OCI-LY1 (cell line): ENCODE data around the gene TFB2M.

Experiments used
- H2AFZ ChIP-seq: fragments of 200-600 bp; sonication (generic), shearing (Covaris generic); 2 replicates; pipeline ENCODE4 v1.6.0; 2014; ENCODE audit warnings: antibody characterized with exemption, mild to moderate bottlenecking, low read length
- H3F3A ChIP-seq: fragments of 200-600 bp; sonication (generic), shearing (Covaris generic); 2 replicates; pipeline ENCODE4 v1.6.0; 2014; ENCODE audit warnings: mild to moderate bottlenecking, antibody characterized with exemption, low read length, moderate library complexity; ENCODE audit not compliant: insufficient read depth
- H3K27ac ChIP-seq: fragments of 200-600 bp; sonication (generic); 2 replicates; pipeline ENCODE4 v1.5.1; 2014; ENCODE audit warnings: low read length, mixed run types, mild to moderate bottlenecking, low read depth; ENCODE audit not compliant: poor library complexity, severe bottlenecking
- H3K27me3 ChIP-seq: fragments of 200-600 bp; sonication (generic); 2 replicates; pipeline ENCODE4 v1.6.0; 2014; ENCODE audit warnings: antibody characterized with exemption, mild to moderate bottlenecking, low read length, moderate library complexity; ENCODE audit not compliant: insufficient read depth
- H3K36me3 ChIP-seq: fragments of 200-600 bp; sonication (generic); 2 replicates; pipeline ENCODE4 v1.6.1; 2014; ENCODE audit warnings: mild to moderate bottlenecking, antibody characterized with exemption, low read length, moderate library complexity, mixed read lengths; ENCODE audit not compliant: insufficient read depth
- H3K4me1 ChIP-seq: fragments of 200-600 bp; sonication (generic); 2 replicates; pipeline ENCODE4 v1.5.1; 2014; ENCODE audit warnings: mild to moderate bottlenecking, low read length, moderate library complexity; ENCODE audit not compliant: insufficient read depth, severe bottlenecking
- H3K4me2 ChIP-seq: fragments of 200-600 bp; sonication (generic), shearing (Covaris generic); 2 replicates; pipeline ENCODE4 v1.6.1; 2014; ENCODE audit warnings: low read length
- H3K4me3 ChIP-seq: fragments of 200-600 bp; sonication (generic); 2 replicates; pipeline ENCODE4 v1.5.1; 2014; ENCODE audit warnings: low read length, low read depth, mild to moderate bottlenecking, mixed read lengths; ENCODE audit not compliant: poor library complexity, severe bottlenecking
- H3K79me2 ChIP-seq: fragments of 200-600 bp; shearing (Covaris generic); 2 replicates; pipeline ENCODE4 v1.6.1; 2016; ENCODE audit warnings: mixed run types, low read length, mixed read lengths; ENCODE audit not compliant: insufficient read depth
- H3K9ac ChIP-seq: fragments of 200-600 bp; sonication (generic), shearing (Covaris generic); 2 replicates; pipeline ENCODE4 v1.6.1; 2014; ENCODE audit warnings: mild to moderate bottlenecking, low read length, mixed read lengths
- H3K9me2 ChIP-seq: fragments of 200-600 bp; sonication (generic), shearing (Covaris generic); 2 replicates; pipeline ENCODE4 v1.6.1; 2014; ENCODE audit warnings: low read depth, mild to moderate bottlenecking, low read length, mixed read lengths
- H3K9me3 ChIP-seq: fragments of 200-600 bp; shearing (Covaris generic); 2 replicates; pipeline ENCODE4 v1.6.1; 2014; ENCODE audit warnings: low read length, mixed read lengths
- H4K20me1 ChIP-seq: fragments of 200-600 bp; sonication (generic), shearing (Covaris generic); 2 replicates; pipeline ENCODE4 v1.6.0; 2016; ENCODE audit warnings: mild to moderate bottlenecking, low read length; ENCODE audit not compliant: insufficient read depth
- EZH2 ChIP-seq: fragments of 200-600 bp; sonication (generic), shearing (Covaris generic); IDR thresholded peaks from 2 replicates; pipeline ENCODE4 v1.8.0; 2017; ENCODE audit warnings: borderline replicate concordance, mixed run types, mild to moderate bottlenecking, antibody characterized with exemption, low read length, moderate library complexity, mixed read lengths
- TF ChIP-seq, protein P1 (sequence below): fragments of 200-600 bp; sonication (generic), shearing (Covaris generic); IDR thresholded peaks from 2 replicates; pipeline ENCODE4 v1.5.1; 2017; ENCODE audit warnings: mild to moderate bottlenecking, antibody characterized with exemption, low read length, moderate library complexity, mixed read lengths

TFB2M gene

DNA sequence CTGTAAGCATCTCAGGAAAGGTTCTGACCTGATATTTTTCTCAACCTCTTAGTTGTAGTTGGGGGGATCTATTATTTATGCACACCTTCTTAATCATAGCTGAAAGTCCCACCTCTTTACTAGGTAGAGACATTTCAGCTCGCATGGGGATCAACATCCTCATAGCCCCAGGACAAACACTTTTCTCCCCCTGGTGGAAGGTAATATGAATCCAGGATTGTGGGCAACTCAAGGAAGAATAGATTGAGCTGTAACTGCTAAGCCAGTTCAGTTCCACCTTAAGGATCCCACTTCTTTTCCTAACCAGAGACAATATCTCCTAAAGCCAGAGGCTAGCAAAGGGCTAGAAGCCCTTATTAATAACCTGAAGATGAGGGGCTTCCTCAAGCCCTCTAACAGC is 33.5 kb downstream of the TFB2M start:
- Histone ChIP-seq H3K79me2 (no peaks in the 10 kb centered on the region), H3K4me1 (peaks cover 5% of the 10 kb centered on the region), H4K20me1 (no peaks in the 10 kb centered on the region), H3K27ac (no peak overlapping the region), H3K9me2 (no peaks in the 10 kb centered on the region), H3K9ac (no peak overlapping the region), H2AFZ (no peak overlapping the region), H3F3A (no peaks in the 10 kb centered on the region), H3K36me3 (no peaks in the 10 kb centered on the region; the same call in 1 of the 2 replicates), H3K4me2 (no peak overlapping the region), H3K4me3 (no peak overlapping the region), H3K9me3 (peaks cover 9% of the 10 kb centered on the region; the same call in 1 of the 2 replicates), H3K27me3 (peaks cover 7% of the 10 kb centered on the region; the same call in 1 of the 2 replicates)
- TF ChIP-seq, protein P1, sequence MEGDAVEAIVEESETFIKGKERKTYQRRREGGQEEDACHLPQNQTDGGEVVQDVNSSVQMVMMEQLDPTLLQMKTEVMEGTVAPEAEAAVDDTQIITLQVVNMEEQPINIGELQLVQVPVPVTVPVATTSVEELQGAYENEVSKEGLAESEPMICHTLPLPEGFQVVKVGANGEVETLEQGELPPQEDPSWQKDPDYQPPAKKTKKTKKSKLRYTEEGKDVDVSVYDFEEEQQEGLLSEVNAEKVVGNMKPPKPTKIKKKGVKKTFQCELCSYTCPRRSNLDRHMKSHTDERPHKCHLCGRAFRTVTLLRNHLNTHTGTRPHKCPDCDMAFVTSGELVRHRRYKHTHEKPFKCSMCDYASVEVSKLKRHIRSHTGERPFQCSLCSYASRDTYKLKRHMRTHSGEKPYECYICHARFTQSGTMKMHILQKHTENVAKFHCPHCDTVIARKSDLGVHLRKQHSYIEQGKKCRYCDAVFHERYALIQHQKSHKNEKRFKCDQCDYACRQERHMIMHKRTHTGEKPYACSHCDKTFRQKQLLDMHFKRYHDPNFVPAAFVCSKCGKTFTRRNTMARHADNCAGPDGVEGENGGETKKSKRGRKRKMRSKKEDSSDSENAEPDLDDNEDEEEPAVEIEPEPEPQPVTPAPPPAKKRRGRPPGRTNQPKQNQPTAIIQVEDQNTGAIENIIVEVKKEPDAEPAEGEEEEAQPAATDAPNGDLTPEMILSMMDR, result no peak

DNA sequence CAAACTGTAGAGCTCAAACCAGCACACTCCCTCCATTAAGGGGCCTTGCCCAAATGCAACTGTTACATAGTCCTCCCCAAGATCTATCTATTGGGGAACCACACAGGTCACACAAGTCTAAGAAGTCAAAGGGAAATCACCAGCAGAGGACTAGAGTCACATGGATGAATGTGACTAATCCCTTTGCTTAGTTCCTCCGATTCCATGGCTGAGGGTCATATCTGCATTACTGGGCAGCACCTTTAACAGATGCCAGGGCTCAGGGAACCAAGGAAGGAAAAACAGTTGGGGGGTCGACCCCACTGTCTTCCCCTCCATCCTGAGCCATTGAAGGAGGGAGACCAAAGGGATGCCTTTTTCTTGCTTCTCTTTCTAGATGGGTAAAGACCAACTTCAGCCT is 35.6 kb downstream of the TFB2M start:
- Histone ChIP-seq H3K79me2 (no peaks in the 10 kb centered on the region), H3K27ac (no peak overlapping the region), H3K4me1 (peaks cover 11% of the 10 kb centered on the region), H2AFZ (no peak overlapping the region), H3K9me3 (peaks cover 9% of the 10 kb centered on the region; the same call in 1 of the 2 replicates), H3K4me3 (no peak overlapping the region), H3K9me2 (no peaks in the 10 kb centered on the region), H4K20me1 (no peaks in the 10 kb centered on the region), H3K36me3 (no peaks in the 10 kb centered on the region; the same call in 1 of the 2 replicates), H3K27me3 (peaks cover 7% of the 10 kb centered on the region; the same call in 1 of the 2 replicates), H3F3A (no peaks in the 10 kb centered on the region), H3K9ac (no peak overlapping the region), H3K4me2 (no peak overlapping the region)
- TF ChIP-seq, protein P1, result no peak
- no peak for TF ChIP-seq EZH2

DNA sequence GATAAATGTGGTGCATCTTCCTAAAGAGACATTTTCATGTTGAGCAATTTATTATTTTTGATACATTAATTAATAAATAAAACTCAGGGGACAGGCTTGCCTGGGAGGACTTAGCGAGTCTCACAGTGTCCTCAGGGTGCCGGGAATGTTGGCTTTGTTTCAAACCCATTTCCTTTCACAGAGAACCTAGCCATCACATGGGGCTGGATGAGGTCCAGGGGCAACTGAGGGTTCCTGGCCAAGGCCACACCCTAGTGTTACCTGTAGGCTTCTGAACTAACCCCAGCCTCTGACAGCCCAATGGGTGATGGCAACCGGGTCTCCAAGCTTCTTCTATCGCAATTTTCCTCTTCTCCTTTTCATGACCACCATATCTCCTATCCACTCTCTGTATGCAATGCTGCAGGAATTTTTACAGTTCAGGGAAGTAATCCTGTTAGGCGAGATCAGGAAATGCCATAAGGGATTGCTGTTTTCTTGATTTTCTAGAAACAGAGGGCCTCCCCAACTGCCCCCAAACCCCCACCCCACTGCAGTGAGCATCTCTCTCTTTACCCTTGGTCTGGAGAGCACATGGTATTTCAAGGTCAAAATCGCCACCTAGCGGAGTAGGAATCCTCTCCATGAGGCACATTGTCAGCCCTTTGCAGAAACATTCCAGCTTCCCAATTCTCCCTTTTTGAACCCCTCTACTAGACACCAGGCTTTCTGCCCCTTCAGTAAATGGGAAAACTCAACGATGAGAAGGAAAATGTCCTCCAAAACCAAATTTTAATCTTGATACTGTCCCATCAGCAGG is 36.9 kb downstream of the TFB2M start:
- Histone ChIP-seq H3K27ac (no peak overlapping the region), H3K79me2 (no peaks in the 10 kb centered on the region), H2AFZ (no peak overlapping the region), H3K9me2 (no peaks in the 10 kb centered on the region), H3K4me3 (no peak overlapping the region), H3K9ac (no peak overlapping the region), H3K9me3 (peaks cover 9% of the 10 kb centered on the region; the same call in 1 of the 2 replicates), H3F3A (no peaks in the 10 kb centered on the region), H3K27me3 (peaks cover 7% of the 10 kb centered on the region; the same call in 1 of the 2 replicates), H3K36me3 (no peaks in the 10 kb centered on the region; the same call in 1 of the 2 replicates), H4K20me1 (no peaks in the 10 kb centered on the region), H3K4me1 (peaks cover 11% of the 10 kb centered on the region), H3K4me2 (no peak overlapping the region)
- TF ChIP-seq, protein P1, result peak; percentile 23; the same call in 1 of the 2 replicates
- TF ChIP-seq EZH2, result no peak
